Pancreas (tissue), 10 donors: ENCODE results near the gene ADGRV1. TPM values are rescaled to one million over a fixed set of nuclear protein-coding genes. Genes with fewer than 3 reads are reported as not detected.

Source experiments
- ATAC-seq, 4 donors: fragments of 200-7000 bp; cut with Tn5 transposase; one replicate each; pipeline versions ENCODE4 v1.8.0 to v1.9.1; 2020; ENCODE audit warnings: mild to moderate bottlenecking in 4 of 4, moderate library complexity in 4 of 4
- DNase-seq, 6 donors: peaks; one replicate each; pipeline ENCODE4 v3.0.0-alpha.2; 2020
- FAIRE-seq: peaks from 2 replicates; lab custom pipeline; 2012; peaks lifted over from hg19 to GRCh38; lab: Jason Lieb, UNC
- H3K27ac ChIP-seq, 4 donors: fragments of 200-600 bp; sonication (generic); 1 replicate in 3 of 4; 2 replicates in 1 of 4; pipeline versions ENCODE4 v1.5.0 to v1.8.0; 2020
- H3K27me3 ChIP-seq, 4 donors: fragments of 200-600 bp; one replicate each; pipeline ENCODE4 v1.8.0; 2021
- H3K36me3 ChIP-seq, 3 donors: fragments of 200-600 bp; sonication (generic) in 1 of 3; one replicate each; pipeline versions ENCODE4 v1.5.0 to v1.8.0; 2020 to 2021
- H3K4me1 ChIP-seq, 3 donors: fragments of 200-600 bp; one replicate each; pipeline ENCODE4 v1.8.0; 2021
- H3K4me3 ChIP-seq, 4 donors: fragments of 200-600 bp; sonication (generic) in 2 of 4; one replicate each; pipeline versions ENCODE4 v1.5.0 to v1.8.0; 2020 to 2021
- H3K9me3 ChIP-seq, 4 donors: fragments of 200-600 bp; one replicate each; pipeline ENCODE4 v1.8.0; 2021
- CTCF ChIP-seq, 4 donors: fragments of 200-600 bp; sonication (generic) in 3 of 4; IDR thresholded peaks; one replicate each; pipeline versions ENCODE4 v1.5.0 to v1.8.0; 2021; ENCODE audit warnings: antibody characterized with exemption in 4 of 4
- WGBS, 2 donors: extraction: QIAGEN DNeasy Blood & Tissue Kit; methylation state at CpG; one replicate each; pipeline ENCODE4 v1.1.7; 2013; 5-methylcytosine and 5-hydroxymethylcytosine counted together
- intact Hi-C, 3 donors: fragments of 100-400 bp; cut with DNase I; formaldehyde crosslinking; loops; one replicate each; pipeline versions ENCODE4 v1.11.1 to v1.14.2; 2022
- polyA plus RNA-seq, 2 donors: library from polyadenylated mRNA; stranded (reverse); fragments of 200-250 nt; gene quantifications; one replicate each; pipeline ENCODE4 v1.2.3, GENCODE V29; 2013
- total RNA-seq, 6 donors: library from RNA; stranded (reverse); fragmentation: NEBNext Ultra II Directional in 4 of 6; extraction: Animal tissue kit (Norgen Biotek cat#: 25700) in 4 of 6; gene quantifications; one replicate each; pipeline versions ENCODE4 v1.2.1 to v1.2.4, GENCODE V29; 2021 to 2023
- donor health status: healthy with polysubstance abuse.
- donor health status: DM: no; HTN: no; CAD: no; lungs with moderate emphysema.
- donor health status: DM: no; HTN: no; CAD: no.
- donor health status: control.
- donor health status: control.
- donor health status: Bipolar disorder and iron deficiency.
- donor health status: DM: yes; HTN: yes; CAD: no.
- donor health status: DM: no; HTN: no; CAD: no.
- donor health status: DM: no; HTN: no; CAD: no.
- donor health status: DM: yes; HTN: yes; CAD: no.

Gene ADGRV1
- total and polyA plus RNA-seq, 8 donors = 3.9 to 6.9 (median 5.4) TPM

DNA sequence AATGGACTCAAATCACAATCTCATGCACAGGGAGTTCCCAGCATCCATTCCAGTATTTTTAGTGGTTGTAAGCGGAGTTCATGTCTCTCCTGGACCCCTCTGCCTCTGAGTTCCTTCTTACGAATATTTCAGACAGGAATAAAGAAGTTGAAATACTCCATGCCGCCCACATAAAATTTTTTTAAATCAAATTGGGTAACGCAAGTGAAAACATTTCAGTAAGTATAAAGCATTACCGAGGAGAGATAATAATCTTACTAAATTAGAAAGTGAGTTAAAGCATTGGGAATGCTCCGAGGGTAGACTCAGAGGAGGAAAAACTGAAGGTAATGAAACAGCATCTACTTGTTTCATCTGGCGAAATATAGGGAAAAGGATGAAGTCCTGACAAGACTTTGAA lies 506.9 kb downstream of the ADGRV1 start:
- DNase-seq (no peak), ATAC-seq (no peak), FAIRE-seq (no peak)
- no peaks in the 10 kb centered on the region for H3K36me3 ChIP-seq
- WGBS, 2 donors = 85 to 91% methylated on average over 7 of the region's 7 CpGs
- no peaks in the 10 kb centered on the region for H3K27me3 ChIP-seq
- no peak overlapping the region for H3K4me3 ChIP-seq
- H3K27ac ChIP-seq = no peak overlapping the region
- intact Hi-C loops = no loop called here
- TF ChIP-seq CTCF (IDR thresholded peaks at IDR 0.05) = no peak
- H3K9me3 ChIP-seq = no peaks in the 10 kb centered on the region
- H3K4me1 ChIP-seq = no peaks in the 10 kb centered on the region

DNA sequence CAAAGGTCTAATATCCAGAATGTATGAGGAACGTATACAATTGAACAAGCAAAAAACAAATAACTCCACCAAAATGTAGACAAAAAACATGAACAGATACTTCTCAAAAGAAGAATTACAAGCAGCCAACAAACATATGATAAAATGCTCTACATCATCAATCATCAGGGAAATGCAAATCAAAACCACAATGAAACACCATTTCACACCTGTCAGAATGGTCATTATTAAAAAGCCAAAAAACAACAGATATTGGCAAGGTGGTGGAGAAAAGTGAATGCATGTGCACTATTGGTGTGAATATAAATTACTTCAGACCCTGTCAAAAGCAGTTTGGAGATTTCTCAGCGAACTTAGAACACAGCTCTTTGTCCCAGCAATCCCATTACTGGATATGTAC lies 510.8 kb downstream of the ADGRV1 start:
- no peak for TF ChIP-seq CTCF (IDR thresholded peaks at IDR 0.05)
- no peak for DNase-seq
- Histone ChIP-seq H3K9me3 (no peaks in the 10 kb centered on the region), H3K27me3 (no peaks in the 10 kb centered on the region), H3K4me3 (no peak overlapping the region), H3K4me1 (no peaks in the 10 kb centered on the region), H3K36me3 (no peaks in the 10 kb centered on the region), H3K27ac (no peak overlapping the region)
- intact Hi-C loops = no loop called here
- WGBS, 2 donors = 87 to 91% methylated on average over 2 of the region's 2 CpGs
- ATAC-seq = no peak
- no peak for FAIRE-seq

- Histone ChIP-seq H3K9me3 (no peaks in the 10 kb centered on the region), H3K4me3 (no peak overlapping the region), H3K27me3 (no peaks in the 10 kb centered on the region), H3K27ac (no peak overlapping the region), H3K4me1 (no peaks in the 10 kb centered on the region), H3K36me3 (no peaks in the 10 kb centered on the region)
- no peak for FAIRE-seq
- intact Hi-C loops = no loop called here
- DNase-seq = no peak
- no peak for ATAC-seq
- whole genome bisulfite sequencing, 2 donors = 92 to 96% methylated on average over 2 of the region's 2 CpGs
- no peak for TF ChIP-seq CTCF (IDR thresholded peaks at IDR 0.05)
These were observed 512.4 kb downstream of the ADGRV1 start for GRCh38 chr5:91070761-91071550.

- peak in 1 of 4 donors; percentile 35 for ATAC-seq
- Histone ChIP-seq H3K36me3 (no peaks in the 10 kb centered on the region), H3K4me3 (no peak overlapping the region), H3K4me1 (no peaks in the 10 kb centered on the region), H3K27ac (no peak overlapping the region), H3K9me3 (no peaks in the 10 kb centered on the region), H3K27me3 (no peaks in the 10 kb centered on the region)
- TF ChIP-seq CTCF (IDR thresholded peaks at IDR 0.05) = no peak
- 78 to 81% methylated on average over 2 of the region's 2 CpGs for WGBS, 2 donors
- intact Hi-C loops = no loop called here
- no peak for FAIRE-seq
- no peak for DNase-seq
These were observed 514.3 kb downstream of the ADGRV1 start for GRCh38 chr5:91072881-91073280.

GRCh38 chr5:91074615-91075014 lies 516.0 kb downstream of the ADGRV1 start:
- intact Hi-C loops = no loop called here
- DNase-seq = no peak
- peak; percentile 47 for FAIRE-seq
- Histone ChIP-seq H3K4me3 (no peak overlapping the region), H3K27ac (peak overlapping the region in 1 of 4 donors; percentile 4), H3K27me3 (no peaks in the 10 kb centered on the region), H3K36me3 (no peaks in the 10 kb centered on the region), H3K9me3 (no peaks in the 10 kb centered on the region), H3K4me1 (peaks cover 0 to 6% (median 5%) of the 10 kb centered on the region in 3 donors)
- no peak for TF ChIP-seq CTCF (IDR thresholded peaks at IDR 0.05)
- peak; percentile 55 to 82 (median 66) for ATAC-seq
- WGBS, 2 donors = 24 to 30% methylated on average over 1 of the region's 1 CpG
